Activated CD8-positive, alpha-beta memory T cell treated with anti-CD3 and anti-CD28 coated beads for 48 hours (primary cell): ENCODE results near the gene LRRK1.
A peak's percentile ranks its signal among the peaks of the same experiment; 100 is the strongest.

Experiments used
- DNase-seq, 3 experiments: peaks; one replicate each; pipeline ENCODE4 v3.0.0-alpha.2; 2020; ENCODE audit warnings: low read depth in 2 of 3, low spot score in 2 of 3

Gene LRRK1

GRCh38 chr15:100918690-100919480 lies at the start of gene LRRK1:
Gene LRRK1, plus strand, starts transcription at chr15:100919357. Its CDS starts 5,276 bp downstream, at chr15:100924633.
- peak in 1 of 3 experiments; percentile 10 for DNase-seq

GRCh38 chr15:100873029-100873677 lies 46.0 kb upstream of the LRRK1 start:
- no peak for DNase-seq

- DNase-seq = no peak
These were observed 43.7 kb upstream of the LRRK1 start for GRCh38 chr15:100875495-100875894.

GRCh38 chr15:100875976-100876375 lies 43.2 kb upstream of the LRRK1 start:
- no peak for DNase-seq

- DNase-seq = no peak
These were observed 41.6 kb upstream of the LRRK1 start for GRCh38 chr15:100877551-100877950.

- DNase-seq = no peak
These were observed 41.0 kb upstream of the LRRK1 start for GRCh38 chr15:100878130-100878529.

GRCh38 chr15:100878648-100879047 lies 40.5 kb upstream of the LRRK1 start:
- DNase-seq = no peak

GRCh38 chr15:100879061-100879463 lies 40.1 kb upstream of the LRRK1 start:
- no peak for DNase-seq

GRCh38 chr15:100879464-100880138 lies 39.6 kb upstream of the LRRK1 start, which contains the start of gene ALDH1A3:
Gene ALDH1A3, plus strand, starts transcription at chr15:100879831. Its CDS starts 77 bp downstream, at chr15:100879908.
- no peak for DNase-seq

GRCh38 chr15:100880139-100880896 lies 38.8 kb upstream of the LRRK1 start:
- DNase-seq = no peak

- DNase-seq = no peak
These were observed 38.3 kb upstream of the LRRK1 start for GRCh38 chr15:100880897-100881242.

- no peak for DNase-seq
These were observed 37.4 kb upstream of the LRRK1 start for GRCh38 chr15:100881573-100882336.

GRCh38 chr15:100885116-100885515 lies 34.0 kb upstream of the LRRK1 start:
- no peak for DNase-seq

- DNase-seq = no peak
These were observed 33.3 kb upstream of the LRRK1 start for GRCh38 chr15:100885811-100886210.

- DNase-seq = no peak
These were observed 31.8 kb upstream of the LRRK1 start for GRCh38 chr15:100887211-100887913.

- no peak for DNase-seq
These were observed 29.6 kb upstream of the LRRK1 start for GRCh38 chr15:100889385-100890050.

- DNase-seq = no peak
These were observed 29.0 kb upstream of the LRRK1 start for GRCh38 chr15:100890051-100890720.

GRCh38 chr15:100890850-100891249 lies 28.3 kb upstream of the LRRK1 start:
- DNase-seq = no peak
